Brain pericyte (primary cell): ENCODE data around the gene RTP3.
"Not testable (repeated sequence)": the region's sequence is repeated elsewhere in the genome, so short reads cannot be mapped to it uniquely, and the experiment has no call there.

Source experiments
- DNase-seq: peaks from one replicate; pipeline ENCODE4 v3.0.0-alpha.2; 2012; ENCODE audit warnings: low read depth, low spot score

The RTP3 gene

DNA sequence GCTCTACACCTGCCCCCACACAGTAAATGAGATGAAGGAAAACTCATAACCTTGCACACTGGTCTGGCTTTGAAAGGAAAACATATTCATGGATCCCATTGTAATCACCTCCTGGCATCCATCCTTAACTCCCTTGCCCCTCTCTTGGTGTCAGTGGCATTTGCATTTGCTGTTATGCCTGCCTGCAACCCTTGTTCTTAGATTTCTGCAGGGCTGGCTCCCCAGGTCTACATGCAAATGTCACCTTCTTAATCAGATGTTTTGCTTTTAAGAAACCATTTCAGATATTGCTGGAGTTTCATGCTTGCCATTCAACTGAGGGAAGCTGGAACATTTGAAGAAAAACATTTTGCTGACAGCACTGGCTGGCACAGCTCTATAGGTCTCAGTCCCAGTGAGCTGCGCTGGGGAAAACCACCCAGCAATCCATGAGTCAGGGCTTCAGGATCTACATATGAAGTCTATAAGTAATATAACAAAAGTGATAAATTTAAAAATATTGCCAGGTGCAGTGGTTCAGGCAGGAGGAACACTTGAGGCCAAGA, 49.2 kb downstream of the RTP3 start:
- no peak for DNase-seq

- not testable (repeated sequence) for DNase-seq
Measured at GRCh38 chr3:46548611-46549010, 50.8 kb downstream of the RTP3 start.

DNA sequence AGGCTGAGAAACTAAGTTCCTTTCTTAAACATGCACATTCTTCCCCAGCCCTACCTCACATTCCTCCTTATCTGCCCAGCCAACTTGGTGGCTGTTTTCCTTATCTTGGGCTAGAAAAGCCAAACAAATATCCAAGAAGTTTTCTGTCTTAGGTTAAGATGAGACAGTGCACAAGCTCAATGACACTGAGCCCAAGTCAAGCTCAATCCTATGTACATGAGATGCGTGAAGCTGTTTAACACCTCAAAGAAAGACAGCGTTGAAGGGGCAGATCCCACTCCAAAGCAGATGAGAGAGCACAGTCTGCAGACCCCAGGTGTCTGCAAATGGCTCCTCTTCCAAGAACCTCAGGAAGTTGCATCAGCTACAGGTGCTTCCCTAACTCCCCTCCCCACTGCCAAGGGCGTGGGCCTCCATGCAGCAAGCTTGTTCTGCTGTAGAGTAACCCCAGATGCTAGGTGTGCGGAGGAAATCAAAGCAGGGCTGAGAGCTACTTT, 51.7 kb downstream of the RTP3 start:
- no peak for DNase-seq

- DNase-seq, result no peak
Measured at GRCh38 chr3:46549989-46550388, 52.2 kb downstream of the RTP3 start.
